Spleen (tissue), 11 donors: ENCODE results near the gene KCNRG. TPM values are rescaled to one million over a fixed set of nuclear protein-coding genes. Genes with fewer than 3 reads are reported as not detected.
A peak's percentile ranks its signal among the peaks of the same experiment; 100 is the strongest.

Experiments
- DNase-seq: peaks from one replicate; pipeline ENCODE4 v3.0.0-alpha.2; 2020
- H3K27ac ChIP-seq, 8 donors: fragments of 200-600 bp; sonication (generic) in 7 of 8; 1 replicate in 4 of 8; 2 replicates in 4 of 8; pipeline versions ENCODE4 v1.5.0 to v1.8.0; 2016 to 2021; ENCODE audit warnings: inconsistent platforms in 4 of 8, mild to moderate bottlenecking in 4 of 8, moderate library complexity in 1 of 8
- H3K27me3 ChIP-seq, 7 donors: fragments of 200-600 bp; sonication (generic) in 6 of 7; replicated peaks in 1 of 7; 1 replicate in 4 of 7; 2 replicates in 3 of 7; pipeline versions ENCODE4 v1.5.0 to v1.8.0; 2016 to 2021; ENCODE audit warnings: inconsistent platforms in 3 of 7, mild to moderate bottlenecking in 1 of 7
- H3K36me3 ChIP-seq, 6 donors: fragments of 200-600 bp; sonication (generic) in 5 of 6; 1 replicate in 4 of 6; 2 replicates in 2 of 6; pipeline versions ENCODE4 v1.5.0 to v1.8.0; 2016 to 2021; ENCODE audit warnings: inconsistent platforms in 2 of 6
- H3K4me1 ChIP-seq, 6 donors: fragments of 200-600 bp; sonication (generic) in 5 of 6; 1 replicate in 3 of 6; 2 replicates in 3 of 6; pipeline versions ENCODE4 v1.5.0 to v1.8.0; 2016 to 2021; ENCODE audit warnings: inconsistent platforms in 3 of 6
- H3K4me3 ChIP-seq, 8 donors: fragments of 200-600 bp; sonication (generic) in 7 of 8; 1 replicate in 4 of 8; 2 replicates in 4 of 8; pipeline versions ENCODE4 v1.5.0 to v1.8.0; 2016 to 2021; ENCODE audit warnings: inconsistent platforms in 4 of 8, mild to moderate bottlenecking in 4 of 8, moderate library complexity in 2 of 8
- H3K9me3 ChIP-seq, 8 donors: fragments of 200-600 bp; sonication (generic) in 7 of 8; 1 replicate in 4 of 8; 2 replicates in 4 of 8; pipeline versions ENCODE4 v1.5.0 to v1.8.0; 2016 to 2021; ENCODE audit warnings: inconsistent platforms in 4 of 8
- POLR2A ChIP-seq, 3 donors: fragments of 450-650 bp; IDR thresholded peaks; one replicate each; pipeline ENCODE4 v1.5.1; 2017; ENCODE audit warnings: antibody characterized with exemption in 3 of 3, mild to moderate bottlenecking in 1 of 3
- POLR2AphosphoS5 ChIP-seq, 3 donors: sonication (generic); formaldehyde crosslinking; IDR thresholded peaks; one replicate each; pipeline ENCODE4 v1.5.1; 2017; ENCODE audit warnings: antibody characterized with exemption in 3 of 3
- WGBS, 5 donors: extraction: QIAGEN DNeasy Blood & Tissue Kit in 3 of 5; methylation state at CpG; one replicate each; pipeline versions ENCODE4 v1.1.5 to v1.1.7; 2013 to 2018; 5-methylcytosine and 5-hydroxymethylcytosine counted together
- intact Hi-C: fragments of 100-400 bp; cut with DNase I; formaldehyde crosslinking; loops from one replicate; pipeline ENCODE4 v1.15.0; 2023; ENCODE audit warnings: low total_unique reads
- polyA plus RNA-seq, 3 donors: library from polyadenylated mRNA; stranded (reverse); fragments of 200-250 nt; gene quantifications; one replicate each; pipeline ENCODE4 v1.2.1, GENCODE V29; 2013
- total RNA-seq, 7 donors: library from RNA; depleted of rRNA in 3 of 7; stranded (reverse); fragments of >200 nt in 3 of 7; fragmentation: NEBNext Ultra II Directional in 4 of 7; extraction: Animal tissue kit (Norgen Biotek cat#: 25700) in 4 of 7; gene quantifications; one replicate each; pipeline versions ENCODE4 v1.1.0 to v1.2.1, GENCODE V29; 2016 to 2021
- TF ChIP-seq, protein P1 (sequence below), 11 experiments: fragments of 200-600 bp in 7 of 11; fragments of 450-650 bp in 4 of 11; sonication (generic) in 4 of 11; IDR thresholded peaks in 8 of 11; conservative IDR thresholded peaks in 3 of 11; 1 replicate in 7 of 11; 2 replicates in 4 of 11; pipeline versions ENCODE4 v1.4.0 to v1.8.0; 2016 to 2021; ENCODE audit warnings: antibody characterized with exemption in 11 of 11, inconsistent platforms in 4 of 11, mild to moderate bottlenecking in 1 of 11
- donor health status: healthy with polysubstance abuse.
- donor health status: DM: no; HTN: no; CAD: no; lungs with moderate emphysema.
- donor health status: DM: no; HTN: no; CAD: no.
- donor health status: Bipolar disorder and iron deficiency.
- donor health status: healthy.
- donor health status: DM: no; HTN: no; CAD: no.
- donor health status: DM: yes; HTN: yes; CAD: no.

The KCNRG gene
- total and polyA plus RNA-seq, 10 donors: 0.35 to 2.6 (median 0.86) TPM; not detected in 1

GRCh38 chr13:49995625-49996101 lies 19.6 kb upstream of the KCNRG start:
- Histone ChIP-seq H3K4me1 (peaks cover 25 to 48% (median 41%) of the 10 kb centered on the region in 6 donors), H3K4me3 (peak overlapping the region; percentile 71 to 93 (median 82)), H3K27ac (peak overlapping the region; percentile 97 to 99 (median 99)), H3K27me3 (no peaks in the 10 kb centered on the region), H3K36me3 (peaks cover 0 to 47% (median 0%) of the 10 kb centered on the region in 6 donors), H3K9me3 (no peaks in the 10 kb centered on the region)
- no peak for DNase-seq
- intact Hi-C loops: no loop called here
- 13 to 24% (median 14%) methylated on average over 14 of the region's 14 CpGs for WGBS, 5 donors
- TF ChIP-seq, protein P1, sequence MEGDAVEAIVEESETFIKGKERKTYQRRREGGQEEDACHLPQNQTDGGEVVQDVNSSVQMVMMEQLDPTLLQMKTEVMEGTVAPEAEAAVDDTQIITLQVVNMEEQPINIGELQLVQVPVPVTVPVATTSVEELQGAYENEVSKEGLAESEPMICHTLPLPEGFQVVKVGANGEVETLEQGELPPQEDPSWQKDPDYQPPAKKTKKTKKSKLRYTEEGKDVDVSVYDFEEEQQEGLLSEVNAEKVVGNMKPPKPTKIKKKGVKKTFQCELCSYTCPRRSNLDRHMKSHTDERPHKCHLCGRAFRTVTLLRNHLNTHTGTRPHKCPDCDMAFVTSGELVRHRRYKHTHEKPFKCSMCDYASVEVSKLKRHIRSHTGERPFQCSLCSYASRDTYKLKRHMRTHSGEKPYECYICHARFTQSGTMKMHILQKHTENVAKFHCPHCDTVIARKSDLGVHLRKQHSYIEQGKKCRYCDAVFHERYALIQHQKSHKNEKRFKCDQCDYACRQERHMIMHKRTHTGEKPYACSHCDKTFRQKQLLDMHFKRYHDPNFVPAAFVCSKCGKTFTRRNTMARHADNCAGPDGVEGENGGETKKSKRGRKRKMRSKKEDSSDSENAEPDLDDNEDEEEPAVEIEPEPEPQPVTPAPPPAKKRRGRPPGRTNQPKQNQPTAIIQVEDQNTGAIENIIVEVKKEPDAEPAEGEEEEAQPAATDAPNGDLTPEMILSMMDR (IDR thresholded peaks at IDR 0.05 in 8 of 11, conservative IDR thresholded peaks at IDR 0.05 in 3 of 11): no peak
- no peak for TF ChIP-seq POLR2AphosphoS5 (IDR thresholded peaks at IDR 0.05)
- no peak for TF ChIP-seq POLR2A (IDR thresholded peaks at IDR 0.05)

- peak; percentile 98 for DNase-seq
- TF ChIP-seq POLR2A (IDR thresholded peaks at IDR 0.05) (peak in 2 of 3 donors; percentile 54 to 72), POLR2AphosphoS5 (IDR thresholded peaks at IDR 0.05) (peak; percentile 90 to 94 (median 94))
- TF ChIP-seq, protein P1 (IDR thresholded peaks at IDR 0.05 in 8 of 11, conservative IDR thresholded peaks at IDR 0.05 in 3 of 11): no peak
- Histone ChIP-seq H3K4me3 (peak overlapping the region; percentile 71 to 93 (median 82)), H3K4me1 (peaks cover 25 to 54% (median 48%) of the 10 kb centered on the region in 6 donors), H3K36me3 (peaks cover 0 to 47% (median 0%) of the 10 kb centered on the region in 6 donors), H3K27ac (peak overlapping the region; percentile 97 to 99 (median 99)), H3K27me3 (no peaks in the 10 kb centered on the region), H3K9me3 (no peaks in the 10 kb centered on the region)
- WGBS, 5 donors: 0 to 7% (median 1%) methylated on average over 17 to 60 of the region's 68 CpGs
- intact Hi-C loops: no loop called here
These were observed 18.9 kb upstream of the KCNRG start for GRCh38 chr13:49996161-49996915.

DNA sequence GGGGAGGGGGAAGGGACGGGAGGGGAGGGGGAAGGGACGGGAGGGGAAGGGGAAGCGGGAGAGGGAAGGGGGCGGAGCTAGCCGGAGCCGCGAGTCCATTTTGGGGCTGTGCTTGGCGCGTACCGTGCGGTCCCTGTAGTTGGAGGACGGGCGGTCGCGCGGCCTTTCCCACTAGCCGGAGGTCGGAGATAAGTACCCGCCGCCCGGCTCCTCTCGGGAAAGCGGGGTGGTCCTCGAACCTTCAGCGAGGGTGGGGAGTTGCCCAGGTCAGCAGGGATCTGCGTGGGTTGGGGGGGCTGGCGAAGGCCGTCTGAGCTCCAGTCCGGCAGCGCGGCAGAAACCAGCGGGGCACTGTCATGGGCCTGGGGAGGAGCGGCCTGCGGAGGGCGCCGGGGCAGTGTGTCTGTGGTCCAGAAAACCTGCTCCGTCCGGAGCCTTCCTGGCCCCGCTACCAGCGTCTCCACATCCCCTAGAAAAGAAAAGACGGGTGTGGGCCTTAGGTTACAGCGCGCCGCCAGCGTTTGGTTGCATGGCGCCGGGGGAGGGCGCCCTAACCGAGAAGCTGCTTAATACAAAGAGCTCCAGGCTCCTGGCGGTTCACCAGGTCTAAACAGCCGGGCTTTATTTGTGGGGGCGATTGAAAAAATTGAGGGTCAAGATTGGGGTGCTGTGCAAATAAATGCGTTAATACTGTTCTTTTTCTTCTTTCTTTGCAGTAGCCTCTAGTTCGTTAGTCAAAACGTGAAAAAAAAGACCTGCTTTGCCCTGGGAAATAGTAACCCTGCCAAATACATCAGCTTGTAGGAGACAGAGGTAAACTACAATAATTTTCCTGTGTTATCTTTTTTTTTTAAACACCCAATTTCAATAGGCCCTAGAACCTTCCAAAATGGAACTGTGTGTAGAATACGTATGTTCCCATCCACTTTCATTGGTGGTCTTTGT lies 18.0 kb upstream of the KCNRG start, which contains the start of gene TRIM13:
Gene TRIM13 (plus strand): TSS at position 92 of the 945 bp plus-strand sequence. CDS start 14,899 bp downstream, outside the sequence.
- peak in 1 of 3 donors; percentile 7 for TF ChIP-seq POLR2A (IDR thresholded peaks at IDR 0.05)
- peak; percentile 74 to 89 (median 88) for TF ChIP-seq POLR2AphosphoS5 (IDR thresholded peaks at IDR 0.05)
- TF ChIP-seq, protein P1 (IDR thresholded peaks at IDR 0.05 in 8 of 11, conservative IDR thresholded peaks at IDR 0.05 in 3 of 11): peak; percentile 53 to 91 (median 80)
- WGBS, 5 donors: 0 to 1% (median 0%) methylated on average over 45 to 55 of the region's 56 CpGs
- Histone ChIP-seq H3K27ac (peak within 1 kb of the TSS; percentile 99), H3K36me3 (peaks cover 0 to 47% (median 0%) of the 10 kb centered on the region in 6 donors), H3K9me3 (no peaks in the 10 kb centered on the region), H3K27me3 (no peaks in the 10 kb centered on the region), H3K4me3 (peak within 1 kb of the TSS; percentile 72 to 93 (median 82)), H3K4me1 (peaks cover 25 to 63% (median 57%) of the 10 kb centered on the region in 6 donors)
- peak; percentile 96 for DNase-seq
- intact Hi-C loops: no loop called here
